ENCODE data around the gene MR1. TPM values are rescaled to one million over a fixed set of nuclear protein-coding genes. Genes with fewer than 3 reads are reported as not detected.

The MR1 gene
- total and polyA plus RNA-seq, 9 of the 15 experiments (the other 6 are each of a cell fraction or from before 2014, with no cell fraction given) = 9.7 to 21.7 (median 15.6) TPM

DNA sequence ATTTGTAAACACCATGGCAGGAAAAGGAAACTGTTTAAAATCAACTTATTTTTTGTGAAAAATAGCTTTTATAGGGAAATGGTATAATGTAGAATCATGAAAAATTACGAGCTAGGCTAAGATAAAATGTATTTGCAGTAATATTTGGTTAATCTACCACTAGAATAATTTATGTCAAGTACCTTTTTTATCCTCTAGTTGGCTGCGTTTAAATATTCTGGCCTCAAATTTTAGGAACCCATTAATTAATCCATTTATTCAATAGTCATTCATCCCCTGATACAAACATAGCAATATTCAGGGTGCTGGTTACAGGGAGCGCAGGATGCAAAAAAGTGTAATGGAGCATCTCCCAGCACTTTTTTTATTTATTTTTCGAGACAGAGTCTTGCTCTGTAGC, 46.1 kb downstream of the MR1 start (continued):
- TF ChIP-seq, protein P1, sequence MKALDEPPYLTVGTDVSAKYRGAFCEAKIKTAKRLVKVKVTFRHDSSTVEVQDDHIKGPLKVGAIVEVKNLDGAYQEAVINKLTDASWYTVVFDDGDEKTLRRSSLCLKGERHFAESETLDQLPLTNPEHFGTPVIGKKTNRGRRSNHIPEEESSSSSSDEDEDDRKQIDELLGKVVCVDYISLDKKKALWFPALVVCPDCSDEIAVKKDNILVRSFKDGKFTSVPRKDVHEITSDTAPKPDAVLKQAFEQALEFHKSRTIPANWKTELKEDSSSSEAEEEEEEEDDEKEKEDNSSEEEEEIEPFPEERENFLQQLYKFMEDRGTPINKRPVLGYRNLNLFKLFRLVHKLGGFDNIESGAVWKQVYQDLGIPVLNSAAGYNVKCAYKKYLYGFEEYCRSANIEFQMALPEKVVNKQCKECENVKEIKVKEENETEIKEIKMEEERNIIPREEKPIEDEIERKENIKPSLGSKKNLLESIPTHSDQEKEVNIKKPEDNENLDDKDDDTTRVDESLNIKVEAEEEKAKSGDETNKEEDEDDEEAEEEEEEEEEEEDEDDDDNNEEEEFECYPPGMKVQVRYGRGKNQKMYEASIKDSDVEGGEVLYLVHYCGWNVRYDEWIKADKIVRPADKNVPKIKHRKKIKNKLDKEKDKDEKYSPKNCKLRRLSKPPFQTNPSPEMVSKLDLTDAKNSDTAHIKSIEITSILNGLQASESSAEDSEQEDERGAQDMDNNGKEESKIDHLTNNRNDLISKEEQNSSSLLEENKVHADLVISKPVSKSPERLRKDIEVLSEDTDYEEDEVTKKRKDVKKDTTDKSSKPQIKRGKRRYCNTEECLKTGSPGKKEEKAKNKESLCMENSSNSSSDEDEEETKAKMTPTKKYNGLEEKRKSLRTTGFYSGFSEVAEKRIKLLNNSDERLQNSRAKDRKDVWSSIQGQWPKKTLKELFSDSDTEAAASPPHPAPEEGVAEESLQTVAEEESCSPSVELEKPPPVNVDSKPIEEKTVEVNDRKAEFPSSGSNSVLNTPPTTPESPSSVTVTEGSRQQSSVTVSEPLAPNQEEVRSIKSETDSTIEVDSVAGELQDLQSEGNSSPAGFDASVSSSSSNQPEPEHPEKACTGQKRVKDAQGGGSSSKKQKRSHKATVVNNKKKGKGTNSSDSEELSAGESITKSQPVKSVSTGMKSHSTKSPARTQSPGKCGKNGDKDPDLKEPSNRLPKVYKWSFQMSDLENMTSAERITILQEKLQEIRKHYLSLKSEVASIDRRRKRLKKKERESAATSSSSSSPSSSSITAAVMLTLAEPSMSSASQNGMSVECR (CRISPR knock-in tag; IDR thresholded peaks at IDR 0.05) = no peak
- TF ChIP-seq ZNF197 (CRISPR knock-in tag; IDR thresholded peaks at IDR 0.05; ENCODE audit: low read depth) = no peak
- no peak for TF ChIP-seq ZNF41 (CRISPR knock-in tag; conservative IDR thresholded peaks at IDR 0.05)
- TF ChIP-seq, protein P2, sequence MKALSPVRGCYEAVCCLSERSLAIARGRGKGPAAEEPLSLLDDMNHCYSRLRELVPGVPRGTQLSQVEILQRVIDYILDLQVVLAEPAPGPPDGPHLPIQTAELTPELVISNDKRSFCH (CRISPR knock-in tag; IDR thresholded peaks at IDR 0.05) = no peak
- TF ChIP-seq, protein P2 (tag; IDR thresholded peaks at IDR 0.05) = no peak
- TF ChIP-seq, protein P3, sequence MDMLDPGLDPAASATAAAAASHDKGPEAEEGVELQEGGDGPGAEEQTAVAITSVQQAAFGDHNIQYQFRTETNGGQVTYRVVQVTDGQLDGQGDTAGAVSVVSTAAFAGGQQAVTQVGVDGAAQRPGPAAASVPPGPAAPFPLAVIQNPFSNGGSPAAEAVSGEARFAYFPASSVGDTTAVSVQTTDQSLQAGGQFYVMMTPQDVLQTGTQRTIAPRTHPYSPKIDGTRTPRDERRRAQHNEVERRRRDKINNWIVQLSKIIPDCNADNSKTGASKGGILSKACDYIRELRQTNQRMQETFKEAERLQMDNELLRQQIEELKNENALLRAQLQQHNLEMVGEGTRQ (CRISPR knock-in tag; IDR thresholded peaks at IDR 0.05) = no peak
- no peak for TF ChIP-seq SAP30 (IDR thresholded peaks at IDR 0.05; ENCODE audit: borderline replicate concordance, insufficient read depth, low read depth, low read length, poor library complexity, severe bottlenecking)
- TF ChIP-seq, protein P4, sequence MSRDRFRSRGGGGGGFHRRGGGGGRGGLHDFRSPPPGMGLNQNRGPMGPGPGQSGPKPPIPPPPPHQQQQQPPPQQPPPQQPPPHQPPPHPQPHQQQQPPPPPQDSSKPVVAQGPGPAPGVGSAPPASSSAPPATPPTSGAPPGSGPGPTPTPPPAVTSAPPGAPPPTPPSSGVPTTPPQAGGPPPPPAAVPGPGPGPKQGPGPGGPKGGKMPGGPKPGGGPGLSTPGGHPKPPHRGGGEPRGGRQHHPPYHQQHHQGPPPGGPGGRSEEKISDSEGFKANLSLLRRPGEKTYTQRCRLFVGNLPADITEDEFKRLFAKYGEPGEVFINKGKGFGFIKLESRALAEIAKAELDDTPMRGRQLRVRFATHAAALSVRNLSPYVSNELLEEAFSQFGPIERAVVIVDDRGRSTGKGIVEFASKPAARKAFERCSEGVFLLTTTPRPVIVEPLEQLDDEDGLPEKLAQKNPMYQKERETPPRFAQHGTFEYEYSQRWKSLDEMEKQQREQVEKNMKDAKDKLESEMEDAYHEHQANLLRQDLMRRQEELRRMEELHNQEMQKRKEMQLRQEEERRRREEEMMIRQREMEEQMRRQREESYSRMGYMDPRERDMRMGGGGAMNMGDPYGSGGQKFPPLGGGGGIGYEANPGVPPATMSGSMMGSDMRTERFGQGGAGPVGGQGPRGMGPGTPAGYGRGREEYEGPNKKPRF (IDR thresholded peaks at IDR 0.05; ENCODE audit: low read depth, low read length) = no peak
- no peak for TF ChIP-seq TAF9B (IDR thresholded peaks at IDR 0.05; ENCODE audit: partially characterized antibody)
- no peak for TF ChIP-seq HDAC2 (IDR thresholded peaks at IDR 0.05)
- no peak for TF ChIP-seq SOX6 (IDR thresholded peaks at IDR 0.05)
- TF ChIP-seq BMI1 (IDR thresholded peaks at IDR 0.05; ENCODE audit: low read length) = no peak
